ENCODE measurements around the gene CUL4B.
A peak's percentile ranks its signal among the peaks of the same experiment; 100 is the strongest.

The CUL4B gene

GRCh38 chrX:120564925-120565324, 4.2 kb upstream of the CUL4B start:
- Histone ChIP-seq H3K36me3 (ENCODE audit: insufficient read depth, low read length) (no peaks in the 10 kb centered on the region), H3K4me1 (ENCODE audit: control insufficient read depth, insufficient read depth, low read length, unreplicated experiment) (peaks cover 9% of the 10 kb centered on the region), H2AFZ (ENCODE audit: low read length, unreplicated experiment) (no peak overlapping the region), H3K79me2 (ENCODE audit: control insufficient read depth, insufficient read depth, low read length, unreplicated experiment) (peaks cover 15% of the 10 kb centered on the region), H3K27ac (ENCODE audit: low read depth, low read length) (no peak overlapping the region), H3K27me3 (ENCODE audit: insufficient read depth, low read length) (no peaks in the 10 kb centered on the region), H3K4me3 (ENCODE audit: low read depth, low read length) (no peak overlapping the region)

- Histone ChIP-seq H3K4me3 (ENCODE audit: low read depth, low read length) (peak overlapping the region; percentile 98), H3K27ac (ENCODE audit: low read depth, low read length) (peak overlapping the region; percentile 99; the same call in 1 of the 2 replicates), H2AFZ (ENCODE audit: low read length, unreplicated experiment) (no peak overlapping the region), H3K36me3 (ENCODE audit: insufficient read depth, low read length) (peaks cover 8% of the 10 kb centered on the region), H3K27me3 (ENCODE audit: insufficient read depth, low read length) (no peaks in the 10 kb centered on the region), H3K79me2 (ENCODE audit: control insufficient read depth, insufficient read depth, low read length, unreplicated experiment) (peaks cover 39% of the 10 kb centered on the region), H3K4me1 (ENCODE audit: control insufficient read depth, insufficient read depth, low read length, unreplicated experiment) (peaks cover 11% of the 10 kb centered on the region)
Measured at GRCh38 chrX:120562569-120562926, 1.8 kb upstream of the CUL4B start.

- no peak overlapping the region for H2AFZ ChIP-seq (ENCODE audit: low read length, unreplicated experiment)
- H3K4me3 ChIP-seq (ENCODE audit: low read depth, low read length): peak overlapping the region; percentile 98
Measured at GRCh38 chrX:120561634-120562568, 1.1 kb upstream of the CUL4B start.

GRCh38 chrX:120560405-120560841, 339 bp downstream of the CUL4B start:
- no peak overlapping the region for H2AFZ ChIP-seq (ENCODE audit: low read length, unreplicated experiment)
- peaks cover 17% of the 10 kb centered on the region for H3K4me1 ChIP-seq (ENCODE audit: control insufficient read depth, insufficient read depth, low read length, unreplicated experiment)
- H3K79me2 ChIP-seq (ENCODE audit: control insufficient read depth, insufficient read depth, low read length, unreplicated experiment): peaks cover 57% of the 10 kb centered on the region
- peak overlapping the region; percentile 98 for H3K4me3 ChIP-seq (ENCODE audit: low read depth, low read length)
- peaks cover 18% of the 10 kb centered on the region for H3K36me3 ChIP-seq (ENCODE audit: insufficient read depth, low read length)
- peak overlapping the region; percentile 99 for H3K27ac ChIP-seq (ENCODE audit: low read depth, low read length)
- no peaks in the 10 kb centered on the region for H3K27me3 ChIP-seq (ENCODE audit: insufficient read depth, low read length)

More at GRCh38 chrX:120561634-120562568, 1.1 kb upstream of the CUL4B start:
- Histone ChIP-seq H3K79me2 (ENCODE audit: control insufficient read depth, insufficient read depth, low read length, unreplicated experiment) (peaks cover 45% of the 10 kb centered on the region), H3K36me3 (ENCODE audit: insufficient read depth, low read length) (peaks cover 13% of the 10 kb centered on the region), H3K27ac (ENCODE audit: low read depth, low read length) (peak overlapping the region; percentile 99), H3K4me1 (ENCODE audit: control insufficient read depth, insufficient read depth, low read length, unreplicated experiment) (peaks cover 12% of the 10 kb centered on the region), H3K27me3 (ENCODE audit: insufficient read depth, low read length) (no peaks in the 10 kb centered on the region)

- no peaks in the 10 kb centered on the region for H3K27me3 ChIP-seq (ENCODE audit: insufficient read depth, low read length)
- peaks cover 18% of the 10 kb centered on the region for H3K4me1 ChIP-seq (ENCODE audit: control insufficient read depth, insufficient read depth, low read length, unreplicated experiment)
- peak overlapping the region; percentile 98 for H3K4me3 ChIP-seq (ENCODE audit: low read depth, low read length)
- peaks cover 62% of the 10 kb centered on the region for H3K79me2 ChIP-seq (ENCODE audit: control insufficient read depth, insufficient read depth, low read length, unreplicated experiment)
- H2AFZ ChIP-seq (ENCODE audit: low read length, unreplicated experiment): no peak overlapping the region
- H3K27ac ChIP-seq (ENCODE audit: low read depth, low read length): peak overlapping the region; percentile 99
- peaks cover 21% of the 10 kb centered on the region for H3K36me3 ChIP-seq (ENCODE audit: insufficient read depth, low read length)
Measured at GRCh38 chrX:120559804-120560203, 958 bp downstream of the CUL4B start.

- no peaks in the 10 kb centered on the region for H3K27me3 ChIP-seq (ENCODE audit: insufficient read depth, low read length)
- peak overlapping the region; percentile 54 for H3K4me3 ChIP-seq (ENCODE audit: low read depth, low read length)
- peaks cover 82% of the 10 kb centered on the region for H3K79me2 ChIP-seq (ENCODE audit: control insufficient read depth, insufficient read depth, low read length, unreplicated experiment)
- no peak overlapping the region for H3K27ac ChIP-seq (ENCODE audit: low read depth, low read length)
- H3K36me3 ChIP-seq (ENCODE audit: insufficient read depth, low read length): peaks cover 35% of the 10 kb centered on the region
- H2AFZ ChIP-seq (ENCODE audit: low read length, unreplicated experiment): no peak overlapping the region
- H3K4me1 ChIP-seq (ENCODE audit: control insufficient read depth, insufficient read depth, low read length, unreplicated experiment): peaks cover 33% of the 10 kb centered on the region
Measured at GRCh38 chrX:120556251-120556650, 4.5 kb downstream of the CUL4B start.

- H3K4me3 ChIP-seq (ENCODE audit: low read depth, low read length): peak overlapping the region; percentile 55
- peaks cover 54% of the 10 kb centered on the region for H3K4me1 ChIP-seq (ENCODE audit: control insufficient read depth, insufficient read depth, low read length, unreplicated experiment)
- no peaks in the 10 kb centered on the region for H3K27me3 ChIP-seq (ENCODE audit: insufficient read depth, low read length)
- H2AFZ ChIP-seq (ENCODE audit: low read length, unreplicated experiment): no peak overlapping the region
- peaks cover 61% of the 10 kb centered on the region for H3K79me2 ChIP-seq (ENCODE audit: control insufficient read depth, insufficient read depth, low read length, unreplicated experiment)
- H3K27ac ChIP-seq (ENCODE audit: low read depth, low read length): peak overlapping the region; percentile 99
- H3K36me3 ChIP-seq (ENCODE audit: insufficient read depth, low read length): peaks cover 23% of the 10 kb centered on the region
Measured at GRCh38 chrX:120549483-120550452, 11.0 kb downstream of the CUL4B start.

GRCh38 chrX:120536061-120536460, 24.7 kb downstream of the CUL4B start:
- Histone ChIP-seq H3K27me3 (ENCODE audit: insufficient read depth, low read length) (no peaks in the 10 kb centered on the region), H3K79me2 (ENCODE audit: control insufficient read depth, insufficient read depth, low read length, unreplicated experiment) (no peaks in the 10 kb centered on the region), H2AFZ (ENCODE audit: low read length, unreplicated experiment) (no peak overlapping the region), H3K27ac (ENCODE audit: low read depth, low read length) (no peak overlapping the region), H3K4me1 (ENCODE audit: control insufficient read depth, insufficient read depth, low read length, unreplicated experiment) (no peaks in the 10 kb centered on the region), H3K36me3 (ENCODE audit: insufficient read depth, low read length) (peaks cover 17% of the 10 kb centered on the region), H3K4me3 (ENCODE audit: low read depth, low read length) (no peak overlapping the region)

- Histone ChIP-seq H3K27me3 (ENCODE audit: insufficient read depth, low read length) (no peaks in the 10 kb centered on the region), H3K36me3 (ENCODE audit: insufficient read depth, low read length) (peaks cover 16% of the 10 kb centered on the region), H2AFZ (ENCODE audit: low read length, unreplicated experiment) (no peak overlapping the region), H3K27ac (ENCODE audit: low read depth, low read length) (no peak overlapping the region), H3K4me3 (ENCODE audit: low read depth, low read length) (no peak overlapping the region), H3K4me1 (ENCODE audit: control insufficient read depth, insufficient read depth, low read length, unreplicated experiment) (no peaks in the 10 kb centered on the region), H3K79me2 (ENCODE audit: control insufficient read depth, insufficient read depth, low read length, unreplicated experiment) (no peaks in the 10 kb centered on the region)
Measured at GRCh38 chrX:120534413-120535205, 26.2 kb downstream of the CUL4B start.

GRCh38 chrX:120522820-120523219, 37.9 kb downstream of the CUL4B start:
- H3K27ac ChIP-seq (ENCODE audit: low read depth, low read length): no peak overlapping the region
- H2AFZ ChIP-seq (ENCODE audit: low read length, unreplicated experiment): no peak overlapping the region
- H3K79me2 ChIP-seq (ENCODE audit: control insufficient read depth, insufficient read depth, low read length, unreplicated experiment): peaks cover 2% of the 10 kb centered on the region
- peaks cover 10% of the 10 kb centered on the region for H3K4me1 ChIP-seq (ENCODE audit: control insufficient read depth, insufficient read depth, low read length, unreplicated experiment)
- peaks cover 6% of the 10 kb centered on the region; the same call in 1 of the 2 replicates for H3K36me3 ChIP-seq (ENCODE audit: insufficient read depth, low read length)
- H3K4me3 ChIP-seq (ENCODE audit: low read depth, low read length): no peak overlapping the region
- H3K27me3 ChIP-seq (ENCODE audit: insufficient read depth, low read length): no peaks in the 10 kb centered on the region

Measured in ACC112 (cell line).